T-helper 2 cell treated with Interferon-gamma antibody and Interleukin-4, amounts not matched to agents 5 μg/mL and 100 μg/mL, for 36 hours (primary cell): ENCODE results near the gene POU5F1.
A peak's percentile ranks its signal among the peaks of the same experiment; 100 is the strongest.

Experiments
- DNase-seq: peaks from one replicate; pipeline ENCODE4 v3.0.0; 2021; ENCODE audit warnings: low spot score
- H3K27ac Mint-ChIP-seq: one replicate; pipeline ENCODE4 v1.8.0; 2021; ENCODE audit warnings: mild to moderate bottlenecking, mixed read lengths
- H3K27me3 Mint-ChIP-seq: one replicate; pipeline ENCODE4 v1.8.0; 2021; ENCODE audit warnings: low read depth, mixed read lengths
- H3K36me3 Mint-ChIP-seq: one replicate; pipeline ENCODE4 v1.8.0; 2021; ENCODE audit warnings: low read depth, mixed read lengths
- H3K4me1 Mint-ChIP-seq: one replicate; pipeline ENCODE4 v1.8.0; 2021; ENCODE audit warnings: low read depth, mixed read lengths
- H3K4me3 Mint-ChIP-seq: one replicate; pipeline ENCODE4 v1.8.0; 2022; ENCODE audit warnings: mild to moderate bottlenecking, moderate library complexity, mixed read lengths
- H3K9me3 Mint-ChIP-seq: one replicate; pipeline ENCODE4 v1.8.0; 2021; ENCODE audit warnings: mixed read lengths

The POU5F1 gene

DNA sequence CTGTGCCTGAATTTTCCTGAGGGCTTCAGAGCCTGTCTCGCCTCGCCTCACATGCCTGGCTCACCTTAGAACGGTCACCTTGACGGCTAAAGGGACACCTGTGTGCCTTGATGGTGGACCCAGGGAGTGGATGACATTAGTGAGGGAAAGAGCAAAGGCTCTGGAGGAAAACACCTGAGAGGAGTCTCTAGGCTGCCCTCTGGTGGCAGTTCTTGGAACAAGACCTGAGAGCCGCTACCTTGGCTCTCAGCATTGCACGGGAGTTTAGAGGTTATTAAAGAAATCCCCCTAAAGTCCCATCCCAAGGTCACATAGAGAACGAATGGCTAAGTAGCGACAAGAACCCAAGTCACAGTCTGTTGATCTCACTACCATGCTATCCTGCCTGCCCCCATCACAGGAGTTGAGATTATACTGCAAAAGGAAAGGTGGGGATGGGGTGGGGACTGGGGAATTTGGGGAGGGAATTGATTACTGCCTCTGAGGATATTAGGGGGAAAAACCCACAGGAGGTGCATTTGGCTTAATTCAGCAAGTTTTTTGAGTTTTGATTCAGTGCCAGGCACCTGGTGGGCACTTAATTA is 42.3 kb downstream of the POU5F1 start:
- H3K27ac Mint-ChIP-seq: no peak overlapping the region
- no peaks in the 10 kb centered on the region for H3K9me3 Mint-ChIP-seq
- H3K27me3 Mint-ChIP-seq: peaks cover 17% of the 10 kb centered on the region
- DNase-seq: peak; percentile 36
- no peaks in the 10 kb centered on the region for H3K4me1 Mint-ChIP-seq
- H3K4me3 Mint-ChIP-seq: no peak overlapping the region
- no peaks in the 10 kb centered on the region for H3K36me3 Mint-ChIP-seq

DNA sequence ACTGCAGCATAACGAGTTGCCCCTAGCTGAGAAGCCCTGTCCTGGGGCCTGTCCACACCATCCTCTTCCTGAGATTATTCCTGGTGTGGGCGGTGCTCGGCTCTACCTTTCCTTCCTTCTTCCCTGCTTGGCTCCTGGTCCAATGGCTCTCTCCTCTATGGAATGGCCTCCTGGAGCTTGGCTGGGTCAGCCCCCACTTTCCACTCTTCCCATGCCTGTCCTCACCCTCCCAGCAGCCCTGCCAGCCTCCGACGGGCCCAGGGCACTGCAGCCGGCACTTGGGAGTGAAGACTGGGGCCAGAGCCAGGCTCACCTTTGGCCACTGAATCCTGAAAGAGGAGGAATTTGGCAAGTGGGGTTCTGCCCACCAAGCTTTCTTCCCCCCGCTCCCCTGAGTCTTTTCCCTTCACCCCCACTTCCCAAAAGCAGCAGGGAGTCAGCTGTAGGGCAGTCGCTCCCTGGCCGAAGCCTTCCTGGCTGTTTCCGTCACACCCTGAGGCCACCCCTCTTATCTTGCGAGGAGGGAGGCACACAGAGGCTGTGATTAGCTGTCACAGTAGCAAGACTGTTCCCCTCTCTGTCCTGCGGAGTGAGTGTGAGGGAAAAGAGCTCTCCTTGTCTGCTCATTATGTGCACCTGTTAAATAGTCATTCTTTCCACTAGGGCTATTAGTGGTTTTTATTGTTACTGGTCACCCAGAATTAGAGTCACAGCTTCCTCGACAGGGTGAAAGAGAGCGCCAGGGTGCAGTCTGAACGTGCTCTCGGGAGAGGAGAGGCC is 43.9 kb downstream of the POU5F1 start:
- Mint-ChIP-seq H3K4me1 (no peaks in the 10 kb centered on the region), H3K4me3 (no peak overlapping the region), H3K9me3 (no peaks in the 10 kb centered on the region), H3K36me3 (no peaks in the 10 kb centered on the region), H3K27me3 (peaks cover 17% of the 10 kb centered on the region), H3K27ac (no peak overlapping the region)
- DNase-seq: no peak

DNA sequence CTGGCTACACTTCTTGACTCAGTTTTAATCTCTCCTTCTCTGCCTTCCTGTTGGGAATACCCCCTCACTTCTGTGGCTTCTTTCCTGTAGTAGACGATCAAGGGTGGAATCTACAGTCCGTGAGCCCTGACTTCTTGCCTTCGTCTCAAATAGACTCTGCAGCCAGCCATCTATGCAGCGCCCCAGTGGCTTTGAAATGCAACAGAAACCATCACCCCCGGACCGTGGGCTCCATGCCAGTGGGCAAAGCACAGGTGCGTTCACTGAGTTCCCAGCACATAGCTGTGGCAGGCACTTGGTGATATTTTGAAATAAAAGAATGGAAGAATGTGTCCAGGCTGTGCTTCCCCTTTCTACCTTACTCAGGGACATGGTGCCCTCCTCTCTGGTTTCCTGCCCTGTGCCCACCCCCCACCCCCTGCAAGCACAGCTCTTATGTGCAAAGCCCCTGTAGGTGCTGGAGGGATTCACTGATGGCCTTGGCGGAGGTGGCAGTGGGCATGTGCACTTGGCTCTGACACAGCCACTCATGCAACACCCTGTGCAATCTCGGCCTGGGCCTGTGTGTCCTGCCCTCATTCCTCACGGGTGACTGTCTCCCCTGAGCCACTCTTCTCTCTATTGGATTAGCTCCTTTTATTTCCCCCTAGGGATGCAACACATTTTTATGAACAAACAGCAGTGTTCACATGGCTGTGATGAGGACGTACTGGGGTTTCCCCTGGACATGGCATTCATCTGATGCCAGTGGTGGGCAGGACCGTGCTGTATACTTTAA is 44.7 kb downstream of the POU5F1 start:
- H3K27ac Mint-ChIP-seq: no peak overlapping the region
- no peak for DNase-seq
- H3K4me1 Mint-ChIP-seq: no peaks in the 10 kb centered on the region
- H3K36me3 Mint-ChIP-seq: no peaks in the 10 kb centered on the region
- no peaks in the 10 kb centered on the region for H3K9me3 Mint-ChIP-seq
- H3K27me3 Mint-ChIP-seq: peaks cover 17% of the 10 kb centered on the region
- H3K4me3 Mint-ChIP-seq: no peak overlapping the region

DNA sequence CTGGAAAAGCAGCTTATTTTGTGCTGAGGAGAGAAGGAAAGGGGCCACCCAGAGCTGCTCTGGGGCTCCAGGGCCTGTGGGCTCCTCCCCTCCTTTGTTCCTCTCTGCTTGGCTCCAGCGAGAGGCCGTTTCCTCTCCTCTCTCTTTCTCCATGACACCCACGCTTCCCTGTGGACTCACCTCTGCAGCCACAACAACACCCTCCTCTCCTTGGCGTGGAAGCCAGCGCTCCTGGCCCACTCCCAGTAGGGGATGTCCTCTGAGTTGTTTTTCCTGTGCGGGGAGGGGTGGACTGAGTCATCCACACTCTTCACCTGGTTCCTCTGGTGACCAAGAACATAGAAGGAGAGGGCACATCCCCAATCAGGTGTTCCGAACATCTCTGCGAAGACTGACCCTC is 45.3 kb downstream of the POU5F1 start:
- Mint-ChIP-seq H3K4me3 (no peak overlapping the region), H3K4me1 (no peaks in the 10 kb centered on the region)

DNA sequence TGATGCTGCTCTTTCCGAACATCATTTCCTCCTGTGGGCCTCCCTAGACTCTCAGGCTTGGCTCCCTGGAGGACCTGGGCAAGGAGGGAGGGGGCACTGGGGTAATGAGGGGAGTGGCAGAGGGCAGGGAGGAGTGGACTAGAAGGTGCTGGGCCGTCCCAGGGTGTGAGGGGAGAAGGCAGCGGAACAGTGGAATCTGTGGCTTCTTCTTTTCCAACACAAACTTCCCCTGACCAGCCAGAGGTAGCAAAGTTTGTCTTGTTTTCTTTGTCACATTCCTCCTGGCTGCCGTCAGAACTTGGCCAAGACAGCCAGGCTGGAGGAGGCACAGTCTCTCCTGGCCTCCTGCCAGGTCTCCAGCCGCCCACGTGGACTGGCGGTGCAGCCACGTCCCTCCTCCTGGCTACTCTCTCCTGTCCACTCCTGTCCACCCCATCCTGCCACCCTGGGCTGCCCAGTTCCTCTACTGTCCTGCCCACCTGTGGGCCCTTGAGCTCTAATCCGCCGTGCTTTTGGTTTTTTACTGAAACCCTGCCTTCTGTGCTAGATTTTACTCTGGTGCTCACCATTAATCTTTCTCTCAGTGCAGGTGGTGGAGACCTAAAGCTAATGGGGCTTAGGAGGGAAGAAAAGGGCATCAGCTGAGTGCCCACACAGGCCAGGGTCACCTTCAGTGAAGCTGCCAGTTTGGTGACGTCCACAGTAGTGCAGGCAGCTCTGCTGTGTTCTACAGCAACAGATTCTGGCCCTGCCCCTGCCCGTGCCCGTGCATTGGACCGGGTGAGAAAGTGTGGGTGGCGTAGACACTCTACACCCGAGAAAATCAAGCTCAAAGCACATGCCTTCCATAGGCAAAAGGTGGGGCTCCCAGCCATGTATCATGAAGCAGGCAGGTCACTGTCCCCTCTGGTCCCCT is 47.4 kb downstream of the POU5F1 start:
- no peak overlapping the region for H3K27ac Mint-ChIP-seq
- no peak for DNase-seq

More for the DNA sequence above, 45.3 kb downstream of the POU5F1 start:
- no peak for DNase-seq
- Mint-ChIP-seq H3K27ac (no peak overlapping the region), H3K27me3 (peaks cover 16% of the 10 kb centered on the region), H3K9me3 (no peaks in the 10 kb centered on the region), H3K36me3 (no peaks in the 10 kb centered on the region)

DNA sequence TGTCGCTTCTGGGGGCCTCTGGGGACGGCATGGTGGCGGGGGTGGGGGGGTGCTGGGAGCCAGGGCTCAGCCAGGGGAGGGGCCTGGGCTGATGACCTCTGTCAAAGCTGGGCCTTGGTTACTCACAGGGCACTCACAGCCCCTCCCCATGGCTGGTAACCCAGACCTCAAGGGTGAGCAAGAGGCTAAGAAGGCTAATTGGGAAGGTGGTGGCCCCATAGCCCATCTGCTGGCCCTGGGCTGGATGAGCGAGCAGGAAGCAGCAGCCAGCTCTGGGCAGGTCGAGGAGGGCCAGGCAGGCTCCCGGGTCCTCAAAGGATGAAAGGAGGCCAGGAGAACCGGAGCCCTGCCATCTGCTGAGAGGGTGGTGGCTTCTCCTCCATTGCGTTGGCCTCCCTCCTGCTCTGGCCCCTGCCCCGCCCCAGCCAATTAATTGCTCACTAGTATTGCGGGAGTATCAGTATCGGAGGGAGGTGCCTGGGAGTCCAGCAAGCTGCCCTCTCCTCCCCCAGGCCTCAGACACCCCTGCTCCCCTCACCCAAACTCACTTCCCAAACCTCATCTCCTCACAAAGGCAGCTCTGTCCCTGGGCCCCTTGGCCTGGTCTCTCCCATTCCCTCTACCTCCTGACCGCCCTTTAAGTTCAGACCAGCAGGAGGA is 49.2 kb downstream of the POU5F1 start:
- Mint-ChIP-seq H3K9me3 (no peaks in the 10 kb centered on the region), H3K4me3 (no peak overlapping the region), H3K36me3 (no peaks in the 10 kb centered on the region), H3K4me1 (no peaks in the 10 kb centered on the region), H3K27ac (no peak overlapping the region), H3K27me3 (peaks cover 2% of the 10 kb centered on the region)
- DNase-seq: no peak

More for the DNA sequence above, 47.4 kb downstream of the POU5F1 start:
- H3K36me3 Mint-ChIP-seq: no peaks in the 10 kb centered on the region
- peaks cover 6% of the 10 kb centered on the region for H3K27me3 Mint-ChIP-seq
- no peaks in the 10 kb centered on the region for H3K4me1 Mint-ChIP-seq
- H3K9me3 Mint-ChIP-seq: no peaks in the 10 kb centered on the region
- H3K4me3 Mint-ChIP-seq: no peak overlapping the region

GRCh38 chr6:31120151-31120915 is 50.1 kb downstream of the POU5F1 start, which contains the start of gene CDSN:
TSS of gene CDSN (minus strand) at chr6:31120446. CDS start at chr6:31120419, 27 bp downstream.
- H3K9me3 Mint-ChIP-seq: no peaks in the 10 kb centered on the region
- H3K27me3 Mint-ChIP-seq: peaks cover 6% of the 10 kb centered on the region
- no peaks in the 10 kb centered on the region for H3K4me1 Mint-ChIP-seq
- H3K27ac Mint-ChIP-seq: no peak within 1 kb of the TSS
- H3K4me3 Mint-ChIP-seq: no peak within 1 kb of the TSS
- DNase-seq: no peak
- H3K36me3 Mint-ChIP-seq: no peaks in the 10 kb centered on the region

DNA sequence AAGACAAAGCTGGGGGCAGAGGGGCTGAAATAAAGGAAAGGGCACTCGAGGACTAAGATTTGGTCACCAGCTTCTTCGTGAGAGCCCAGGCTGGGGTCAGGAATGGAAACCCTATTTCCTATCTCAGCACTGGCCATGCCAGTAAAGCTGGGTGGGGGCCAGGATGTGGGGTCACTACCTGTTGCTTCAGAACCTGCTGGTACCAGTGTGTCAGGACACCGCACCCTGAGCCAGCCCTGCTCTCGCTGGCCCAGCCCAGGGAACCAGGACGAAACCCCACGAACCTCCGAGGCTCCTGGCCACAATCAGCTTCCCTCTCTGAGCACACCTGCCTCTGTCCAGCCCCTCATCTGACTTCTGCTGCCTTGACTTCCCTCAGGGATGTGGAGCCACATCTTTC is 52.3 kb downstream of the POU5F1 start:
- H3K27me3 Mint-ChIP-seq: peaks cover 12% of the 10 kb centered on the region
- H3K9me3 Mint-ChIP-seq: no peaks in the 10 kb centered on the region
- no peak overlapping the region for H3K27ac Mint-ChIP-seq
- H3K4me3 Mint-ChIP-seq: no peak overlapping the region
- no peak for DNase-seq
- no peaks in the 10 kb centered on the region for H3K36me3 Mint-ChIP-seq
- no peaks in the 10 kb centered on the region for H3K4me1 Mint-ChIP-seq

DNA sequence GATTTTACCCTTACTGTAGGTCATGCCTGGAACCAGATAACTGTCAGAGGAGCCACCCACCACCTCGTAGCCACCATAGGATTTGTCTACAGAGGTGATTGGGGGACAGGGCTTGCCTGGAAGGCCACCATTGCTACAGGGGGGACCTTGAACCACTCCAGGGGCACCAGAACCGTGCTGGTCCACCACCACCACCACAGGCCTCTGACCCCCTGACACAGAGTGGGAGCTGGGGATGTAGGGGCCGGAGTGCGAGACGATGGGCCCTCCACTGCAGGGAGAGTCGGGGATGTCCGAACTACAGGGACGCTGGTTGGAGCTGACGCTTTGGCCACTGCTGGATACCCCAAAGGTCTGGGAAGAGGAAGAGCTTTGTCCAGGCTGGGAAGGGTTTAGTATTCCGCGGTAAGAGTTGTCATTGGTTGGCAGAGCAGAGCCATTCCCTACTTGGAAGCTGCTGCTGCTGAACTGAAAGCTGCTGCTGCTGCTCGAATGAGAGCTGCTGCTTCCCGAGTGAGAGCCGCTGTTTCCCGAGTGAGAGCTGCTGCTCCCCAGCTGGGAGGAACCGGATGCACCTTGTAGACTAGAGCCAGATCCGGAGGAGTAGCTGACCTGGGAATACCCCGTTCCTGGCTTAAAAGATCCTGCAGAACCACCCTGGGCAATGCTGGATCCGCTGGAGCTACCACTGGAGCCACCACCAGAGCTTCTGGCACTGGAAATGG is 53.7 kb downstream of the POU5F1 start:
- H3K4me1 Mint-ChIP-seq: no peaks in the 10 kb centered on the region
- no peaks in the 10 kb centered on the region for H3K9me3 Mint-ChIP-seq
- H3K27ac Mint-ChIP-seq: no peak overlapping the region
- peaks cover 12% of the 10 kb centered on the region for H3K27me3 Mint-ChIP-seq
- no peak for DNase-seq
- no peaks in the 10 kb centered on the region for H3K36me3 Mint-ChIP-seq
- H3K4me3 Mint-ChIP-seq: no peak overlapping the region

DNA sequence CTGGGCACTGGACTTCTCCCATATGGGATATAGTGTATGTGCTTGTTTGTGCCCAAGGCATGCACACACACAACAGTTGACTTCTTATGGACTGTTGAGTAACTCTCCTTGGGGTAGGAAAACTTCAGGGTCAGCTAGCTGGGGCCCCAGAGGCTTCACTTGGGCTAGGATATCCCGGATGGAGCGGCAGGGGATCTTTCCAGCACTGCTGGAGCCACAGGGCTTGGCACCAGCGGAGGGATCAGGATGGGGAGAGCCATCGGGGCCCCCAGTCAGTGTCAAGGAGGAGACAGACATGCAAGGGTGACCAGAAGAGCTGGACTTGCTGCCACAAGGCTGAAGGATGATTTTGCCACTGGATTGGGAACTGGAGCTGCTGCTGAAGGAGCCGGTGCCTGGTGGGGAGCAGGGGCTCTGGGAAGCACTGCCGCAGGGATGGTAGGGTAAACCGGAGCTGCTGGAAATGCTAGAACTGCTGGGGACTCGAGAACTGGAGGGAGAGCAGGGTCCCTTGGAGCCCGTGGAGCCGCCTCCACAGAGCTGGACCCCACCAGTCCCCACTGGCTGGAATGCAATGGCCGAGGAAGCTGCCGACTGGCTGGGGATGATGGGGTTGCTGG is 54.4 kb downstream of the POU5F1 start:
- Mint-ChIP-seq H3K36me3 (no peaks in the 10 kb centered on the region), H3K9me3 (no peaks in the 10 kb centered on the region), H3K27me3 (peaks cover 12% of the 10 kb centered on the region), H3K4me3 (no peak overlapping the region), H3K4me1 (no peaks in the 10 kb centered on the region), H3K27ac (no peak overlapping the region)
- no peak for DNase-seq

GRCh38 chr6:31114970-31115849 is 55.3 kb downstream of the POU5F1 start:
- Mint-ChIP-seq H3K9me3 (no peaks in the 10 kb centered on the region), H3K27me3 (peaks cover 13% of the 10 kb centered on the region), H3K36me3 (no peaks in the 10 kb centered on the region), H3K4me3 (no peak overlapping the region), H3K4me1 (no peaks in the 10 kb centered on the region), H3K27ac (no peak overlapping the region)
- DNase-seq: no peak
